HUES48 (cell line): ENCODE data around the gene RMRP.
"Not testable (repeated sequence)": the region's sequence is repeated elsewhere in the genome, so short reads cannot be mapped to it uniquely, and the experiment has no call there.

Experiments used
- H3K27ac ChIP-seq: one replicate; pipeline ENCODE4 v1.7.0; 2013; ENCODE audit warnings: low read depth, low read length, inconsistent platforms
- H3K27me3 ChIP-seq: 2 replicates; pipeline ENCODE4 v1.6.1; 2013; ENCODE audit warnings: mild to moderate bottlenecking, low read length; ENCODE audit not compliant: control insufficient read depth, insufficient read depth
- H3K36me3 ChIP-seq: 2 replicates; pipeline ENCODE4 v1.6.1; 2013; ENCODE audit warnings: low read length; ENCODE audit not compliant: control insufficient read depth, insufficient read depth
- H3K4me1 ChIP-seq: 2 replicates; pipeline ENCODE4 v1.6.1; 2013; ENCODE audit warnings: mild to moderate bottlenecking, low read length; ENCODE audit not compliant: control insufficient read depth, insufficient read depth
- H3K4me3 ChIP-seq: 2 replicates; pipeline ENCODE4 v1.5.1; 2013; ENCODE audit warnings: mild to moderate bottlenecking, low read depth, low read length
- H3K9ac ChIP-seq: 2 replicates; pipeline ENCODE4 v1.6.1; 2013; ENCODE audit warnings: mild to moderate bottlenecking, low read depth, low read length, moderate library complexity
- H3K9me3 ChIP-seq: 2 replicates; pipeline ENCODE4 v1.6.1; 2013; ENCODE audit warnings: low read length; ENCODE audit not compliant: control insufficient read depth, insufficient read depth

Gene RMRP

GRCh38 chr9:35651956-35652828 lies 5.6 kb downstream of the RMRP start:
- Histone ChIP-seq H3K27ac (no peak overlapping the region), H3K4me3 (no peak overlapping the region), H3K9me3 (no peaks in the 10 kb centered on the region), H3K9ac (no peak overlapping the region), H3K27me3 (0 out of 2 replicates have a peak, but pooled peaks cover 8% of the 10 kb centered on the region), H3K4me1 (peaks cover 21% of the 10 kb centered on the region; the same call in 1 of the 2 replicates), H3K36me3 (no peaks in the 10 kb centered on the region)

GRCh38 chr9:35650341-35651158 lies 7.3 kb downstream of the RMRP start, which contains the start of gene SIT1:
SIT1 (minus strand) TSS chr9:35650931; CDS start chr9:35650853, 78 bp downstream.
- Histone ChIP-seq H3K36me3 (no peaks in the 10 kb centered on the region), H3K27me3 (no peaks in the 10 kb centered on the region), H3K4me3 (no peak within 1 kb of the TSS), H3K9me3 (no peaks in the 10 kb centered on the region), H3K27ac (no peak within 1 kb of the TSS), H3K9ac (no peak within 1 kb of the TSS), H3K4me1 (peaks cover 19% of the 10 kb centered on the region; the same call in 1 of the 2 replicates)

- Histone ChIP-seq H3K36me3 (no peaks in the 10 kb centered on the region), H3K4me1 (peaks cover 21% of the 10 kb centered on the region; the same call in 1 of the 2 replicates), H3K4me3 (no peak overlapping the region), H3K27ac (no peak overlapping the region), H3K9me3 (no peaks in the 10 kb centered on the region), H3K9ac (no peak overlapping the region), H3K27me3 (no peaks in the 10 kb centered on the region)
Observed at GRCh38 chr9:35649431-35650340, 8.1 kb downstream of the RMRP start.

- H3K4me1 ChIP-seq = peaks cover 21% of the 10 kb centered on the region; the same call in 1 of the 2 replicates
- H3K27me3 ChIP-seq = no peaks in the 10 kb centered on the region
- H3K9me3 ChIP-seq = no peaks in the 10 kb centered on the region
- H3K27ac ChIP-seq = peak overlapping the region; percentile 50
- peak overlapping the region; percentile 93 for H3K4me3 ChIP-seq
- no peaks in the 10 kb centered on the region for H3K36me3 ChIP-seq
- H3K9ac ChIP-seq = peak overlapping the region; percentile 45; the same call in 1 of the 2 replicates
Observed at GRCh38 chr9:35646533-35647265, 11.1 kb downstream of the RMRP start.

- no peaks in the 10 kb centered on the region for H3K36me3 ChIP-seq
- H3K27ac ChIP-seq = peak overlapping the region; percentile 50
- H3K9me3 ChIP-seq = no peaks in the 10 kb centered on the region
- H3K4me3 ChIP-seq = peak overlapping the region; percentile 93
- H3K9ac ChIP-seq = peak overlapping the region; percentile 45; the same call in 1 of the 2 replicates
- H3K27me3 ChIP-seq = no peaks in the 10 kb centered on the region
- H3K4me1 ChIP-seq = peaks cover 17% of the 10 kb centered on the region; the same call in 1 of the 2 replicates
Observed at GRCh38 chr9:35646153-35646532, 11.7 kb downstream of the RMRP start.

GRCh38 chr9:35645736-35646135 lies 12.1 kb downstream of the RMRP start:
- Histone ChIP-seq H3K4me1 (peaks cover 13% of the 10 kb centered on the region; the same call in 1 of the 2 replicates), H3K4me3 (peak overlapping the region; percentile 93), H3K27ac (peak overlapping the region; percentile 50)
- not testable (repeated sequence) for H3K27me3 ChIP-seq, H3K9me3 ChIP-seq, H3K36me3 ChIP-seq, H3K9ac ChIP-seq

- Histone ChIP-seq H3K9ac (no peak overlapping the region), H3K9me3 (no peaks in the 10 kb centered on the region), H3K27me3 (no peaks in the 10 kb centered on the region), H3K4me1 (0 out of 2 replicates have a peak, but pooled peaks cover 4% of the 10 kb centered on the region), H3K4me3 (no peak overlapping the region), H3K27ac (no peak overlapping the region), H3K36me3 (no peaks in the 10 kb centered on the region)
Observed at GRCh38 chr9:35643046-35643445, 14.8 kb downstream of the RMRP start.

GRCh38 chr9:35641478-35641877 lies 16.3 kb downstream of the RMRP start:
- not testable (repeated sequence) for H3K27ac ChIP-seq

GRCh38 chr9:35640431-35640830 lies 17.4 kb downstream of the RMRP start:
- H3K9me3 ChIP-seq, H3K27ac ChIP-seq, H3K36me3 ChIP-seq, H3K27me3 ChIP-seq, H3K9ac ChIP-seq, H3K4me1 ChIP-seq, H3K4me3 ChIP-seq: not testable (repeated sequence)

More at GRCh38 chr9:35641478-35641877, 16.3 kb downstream of the RMRP start:
- H3K27me3 ChIP-seq, H3K9me3 ChIP-seq, H3K9ac ChIP-seq, H3K4me1 ChIP-seq, H3K36me3 ChIP-seq, H3K4me3 ChIP-seq: not testable (repeated sequence)

- H3K36me3 ChIP-seq = no peaks in the 10 kb centered on the region
- H3K27me3 ChIP-seq = no peaks in the 10 kb centered on the region
- H3K9me3 ChIP-seq = no peaks in the 10 kb centered on the region
- no peak overlapping the region for H3K27ac ChIP-seq
- H3K9ac ChIP-seq = no peak overlapping the region
- no peak overlapping the region for H3K4me3 ChIP-seq
- H3K4me1 ChIP-seq = no peaks in the 10 kb centered on the region
Observed at GRCh38 chr9:35639631-35640030, 18.2 kb downstream of the RMRP start.
